ENCODE measurements around the gene CRYBG3.

The CRYBG3 gene

DNA sequence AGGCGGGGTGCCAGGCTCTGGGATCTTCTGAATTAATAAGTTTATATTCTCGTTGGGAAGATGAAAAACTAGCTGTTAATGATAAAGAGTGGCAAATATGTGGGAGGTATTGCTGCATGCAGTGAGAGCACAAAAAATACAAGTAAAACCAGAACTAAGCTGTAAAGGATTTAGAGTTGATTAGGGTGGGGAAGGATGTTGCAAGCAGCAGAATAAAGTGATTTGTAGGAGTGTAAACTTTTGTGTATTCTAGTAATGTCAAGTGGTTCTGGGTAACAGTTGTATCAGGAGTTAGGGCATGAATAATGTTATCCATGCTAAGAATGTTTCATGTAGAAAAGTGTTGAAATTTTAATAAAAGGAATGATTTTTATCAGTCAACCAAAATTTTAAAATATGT lies 18.1 kb downstream of the CRYBG3 start:
- DNase-seq: no peak

- no peak for DNase-seq
These were observed 19.5 kb downstream of the CRYBG3 start for GRCh38 chr3:97841304-97841703.

GRCh38 chr3:97841956-97842355 lies 20.1 kb downstream of the CRYBG3 start:
- DNase-seq: no peak

DNA sequence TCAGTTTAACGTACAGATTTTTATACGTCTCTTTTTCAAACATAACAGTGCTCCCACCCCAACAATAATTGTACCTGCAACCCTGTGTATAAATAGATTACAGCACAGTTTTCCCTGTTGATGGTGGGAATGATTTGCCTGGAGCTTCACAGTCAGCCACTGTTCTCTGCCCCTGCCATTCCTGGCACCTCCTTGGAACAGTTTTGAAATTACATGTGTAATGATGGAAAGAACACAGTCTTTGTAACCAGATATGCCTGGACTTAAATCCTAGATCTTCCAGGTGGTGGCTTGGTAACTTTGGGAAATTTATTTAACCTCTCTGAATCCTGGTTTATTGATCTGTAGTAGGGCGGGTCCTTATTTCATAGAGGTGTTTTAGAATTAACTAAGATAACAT lies 27.0 kb downstream of the CRYBG3 start:
- DNase-seq: no peak

GRCh38 chr3:97857401-97857800 lies 35.6 kb downstream of the CRYBG3 start:
- DNase-seq: no peak

- DNase-seq: no peak
These were observed 38.6 kb downstream of the CRYBG3 start for GRCh38 chr3:97860364-97860763.

DNA sequence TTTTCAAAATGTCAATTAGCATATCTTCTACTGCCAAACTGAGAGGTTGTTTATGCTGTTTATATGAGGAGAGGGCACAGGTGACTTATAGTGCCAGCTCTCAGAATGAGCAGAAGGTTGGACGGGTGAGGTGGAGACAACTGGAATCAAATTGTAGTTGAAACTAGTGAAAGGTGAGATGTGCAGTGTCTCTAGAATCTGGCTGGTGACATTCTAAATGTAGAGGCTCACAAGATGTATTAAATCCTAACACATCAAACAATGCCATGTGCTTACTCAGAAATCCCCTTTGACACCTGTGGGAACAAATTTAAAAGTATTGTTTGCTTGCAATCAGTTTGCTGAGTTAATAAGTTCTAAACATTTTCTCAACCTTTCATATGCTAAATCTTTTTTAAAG lies 40.8 kb downstream of the CRYBG3 start:
- DNase-seq: no peak

DNA sequence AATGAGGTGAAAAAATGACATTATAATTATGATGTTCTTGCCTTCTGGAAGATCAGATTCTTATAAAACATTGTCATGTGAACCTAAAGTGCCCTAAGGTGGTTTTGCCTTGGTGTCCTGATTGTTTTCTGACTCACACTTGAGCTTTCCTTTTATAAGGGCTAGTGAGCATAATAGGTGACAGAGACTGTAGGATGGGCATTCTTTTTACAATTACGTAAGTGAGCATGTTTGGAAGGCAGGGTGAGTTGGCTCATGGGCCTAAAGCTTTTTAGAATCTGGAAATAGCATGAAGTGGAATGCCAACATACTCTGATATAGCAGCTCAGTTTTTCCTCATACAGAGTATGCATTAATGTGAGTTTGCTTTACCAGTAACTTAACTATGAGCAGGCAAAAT lies 41.2 kb downstream of the CRYBG3 start:
- no peak for DNase-seq

- DNase-seq: no peak
These were observed 42.0 kb downstream of the CRYBG3 start for GRCh38 chr3:97863775-97864174.

GRCh38 chr3:97871186-97871585 lies 49.4 kb downstream of the CRYBG3 start:
- DNase-seq: no peak

DNA sequence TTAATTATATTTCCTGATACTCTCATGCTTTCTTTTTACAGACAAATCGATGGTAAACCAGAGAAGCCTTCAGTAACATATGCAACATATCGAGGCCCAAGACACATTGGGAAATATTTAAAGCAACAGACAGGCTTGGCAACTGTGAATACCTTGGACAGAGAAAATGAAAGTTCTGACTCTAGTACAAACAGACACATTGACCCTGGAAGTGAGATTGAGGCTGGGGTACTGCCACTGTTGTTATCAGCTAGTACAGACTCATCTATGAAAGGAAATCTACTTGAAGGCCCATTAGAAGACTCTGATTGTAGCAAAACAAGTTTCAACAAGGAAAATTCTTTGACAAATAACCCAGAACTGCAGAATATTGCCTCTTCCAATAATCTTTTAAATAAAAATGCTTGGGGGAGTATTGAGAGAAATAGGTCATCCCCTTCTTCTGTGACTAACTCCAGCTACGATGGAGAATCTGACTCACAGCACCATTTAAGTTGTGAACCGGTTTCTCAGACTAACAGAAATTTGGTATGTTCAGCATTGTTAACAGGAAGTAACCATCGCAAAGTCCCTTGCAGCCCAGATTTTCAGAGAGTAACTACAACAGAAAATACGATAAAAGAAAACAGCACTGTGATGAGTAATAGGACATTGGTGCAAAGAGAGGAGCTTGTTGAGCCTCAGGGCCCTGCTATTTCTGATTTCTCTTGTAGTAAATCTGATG lies 50.2 kb downstream of the CRYBG3 start:
- peak; percentile 0 for DNase-seq

DNA sequence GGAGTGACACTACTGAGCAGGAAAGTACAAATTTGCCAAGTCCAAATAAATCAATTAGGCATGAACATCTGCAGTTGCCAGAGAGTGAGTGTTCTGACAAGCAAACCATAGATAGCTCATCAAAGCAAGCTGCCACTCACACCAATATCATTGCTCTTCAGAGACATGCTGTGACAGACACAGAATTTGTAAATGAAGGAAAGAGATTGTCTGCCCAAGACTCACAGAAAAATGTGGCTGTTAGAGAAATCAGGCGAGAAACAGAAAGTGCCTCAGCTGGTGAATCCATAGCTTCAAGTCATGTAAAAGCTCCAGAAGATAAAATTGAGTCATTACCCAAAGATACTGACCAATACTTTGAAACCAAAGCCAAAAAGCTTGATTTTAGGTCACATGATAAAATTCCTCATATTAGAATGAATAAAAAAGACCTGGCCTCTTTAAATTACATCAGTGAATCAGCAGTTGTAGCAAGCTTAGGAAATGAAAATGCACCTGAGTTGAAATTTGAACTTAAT lies 50.8 kb downstream of the CRYBG3 start:
- no peak for DNase-seq

- no peak for DNase-seq
These were observed 58.5 kb downstream of the CRYBG3 start for GRCh38 chr3:97880267-97880666.

- DNase-seq: peak; percentile 0
These were observed 61.3 kb downstream of the CRYBG3 start for GRCh38 chr3:97882975-97883598.

DNA sequence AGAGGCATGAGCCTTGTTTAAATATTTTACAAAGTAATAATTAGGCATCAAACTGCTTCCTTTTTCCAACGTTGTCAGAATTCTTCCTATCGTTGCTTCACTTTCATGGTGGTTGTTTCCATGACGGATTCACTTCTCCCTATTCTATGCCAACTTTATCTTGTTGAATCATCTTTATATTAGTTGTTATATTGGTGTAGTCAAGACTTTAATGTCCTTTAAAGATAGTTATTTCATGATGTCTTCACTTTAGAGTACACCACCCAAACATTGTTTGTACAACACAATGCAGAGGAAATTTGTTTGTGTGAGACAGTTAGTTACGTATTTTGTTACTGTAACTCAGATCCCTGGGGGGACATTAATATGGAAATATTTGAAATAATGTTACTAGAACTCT lies 61.9 kb downstream of the CRYBG3 start:
- no peak for DNase-seq

DNA sequence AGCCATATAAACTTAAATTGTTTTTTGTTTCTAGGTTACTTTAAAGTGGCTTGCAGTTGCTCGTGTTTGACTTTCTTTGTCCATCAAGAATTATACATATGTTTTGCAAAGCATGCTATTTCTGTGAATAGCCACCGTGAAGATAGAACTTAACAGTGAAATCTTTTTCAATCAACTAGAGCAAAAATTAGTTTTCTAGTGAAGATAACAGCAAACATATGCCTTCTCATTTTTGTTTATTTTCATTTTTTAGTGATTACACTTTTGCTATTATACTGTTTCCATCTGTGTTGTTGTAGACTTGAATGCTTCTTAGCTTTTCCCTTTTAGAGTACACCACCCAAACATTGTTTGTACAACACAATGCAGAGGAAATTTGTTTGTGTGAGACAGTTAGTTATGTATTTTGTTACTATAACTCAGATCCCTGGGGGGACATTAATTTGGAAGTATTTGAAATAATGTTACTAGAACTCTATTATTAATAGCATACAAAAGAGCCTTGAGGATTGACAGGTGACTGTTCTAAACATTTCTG lies 62.8 kb downstream of the CRYBG3 start:
- DNase-seq: no peak

- no peak for DNase-seq
These were observed 64.4 kb downstream of the CRYBG3 start for GRCh38 chr3:97885931-97886824.

DNA sequence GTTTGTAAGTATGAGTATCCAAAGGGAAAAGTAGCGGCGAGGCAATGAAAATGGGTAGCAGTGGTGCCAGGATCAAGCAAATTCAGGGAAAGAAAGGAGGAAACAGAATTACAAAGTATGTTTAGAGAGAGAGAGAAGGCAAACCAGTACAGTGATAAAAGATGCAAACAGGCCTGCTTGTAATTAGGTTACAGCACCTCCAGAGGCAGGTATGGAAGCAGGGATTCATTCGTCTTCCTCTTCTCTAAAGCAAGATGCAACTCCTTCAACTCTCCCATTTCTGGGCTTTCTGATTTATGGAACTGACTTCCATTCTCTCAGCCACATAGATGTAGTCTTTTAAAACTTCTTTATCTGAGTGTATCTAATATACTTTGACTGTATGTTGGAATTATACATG lies 68.0 kb downstream of the CRYBG3 start:
- no peak for DNase-seq

GRCh38 chr3:97892852-97893251 lies 71.0 kb downstream of the CRYBG3 start:
- DNase-seq: no peak

DNA sequence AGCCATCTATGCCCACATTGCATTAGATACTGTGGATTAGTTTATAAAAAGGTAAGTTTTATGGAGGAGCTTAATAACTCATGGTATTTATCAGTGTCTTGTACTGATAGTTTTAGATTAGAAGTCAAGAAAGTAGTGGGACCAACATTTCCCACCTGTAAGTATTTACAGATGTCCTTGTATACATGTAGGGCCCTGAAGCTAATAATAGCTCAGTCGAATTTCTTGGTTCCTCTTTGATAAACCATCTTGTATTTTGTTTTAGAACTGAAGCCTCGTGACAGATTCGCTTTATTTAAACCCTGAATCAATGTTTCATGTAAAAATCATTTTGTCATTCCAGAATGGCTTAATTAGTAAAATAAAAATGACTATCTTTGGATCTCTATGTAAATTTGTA lies 73.4 kb downstream of the CRYBG3 start:
- no peak for DNase-seq

DNA sequence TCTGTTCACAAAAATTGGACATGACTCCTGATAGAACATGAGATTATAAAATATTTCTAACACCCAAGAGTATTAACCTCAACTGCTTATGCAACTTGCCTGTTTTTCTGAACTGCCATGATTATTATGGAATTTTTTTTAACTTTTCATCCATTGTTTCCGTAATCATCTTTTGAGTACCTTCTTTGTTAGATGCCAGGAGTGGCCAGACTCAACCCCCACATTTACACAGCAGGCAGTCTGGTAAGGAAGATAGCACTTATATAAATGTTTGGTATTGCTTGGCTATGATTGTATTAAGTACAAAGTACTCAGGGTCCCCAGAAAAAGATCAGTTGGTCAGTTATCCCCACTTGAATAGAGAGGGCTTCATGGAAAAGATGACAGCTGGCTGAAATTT lies 74.3 kb downstream of the CRYBG3 start:
- no peak for DNase-seq

DNA sequence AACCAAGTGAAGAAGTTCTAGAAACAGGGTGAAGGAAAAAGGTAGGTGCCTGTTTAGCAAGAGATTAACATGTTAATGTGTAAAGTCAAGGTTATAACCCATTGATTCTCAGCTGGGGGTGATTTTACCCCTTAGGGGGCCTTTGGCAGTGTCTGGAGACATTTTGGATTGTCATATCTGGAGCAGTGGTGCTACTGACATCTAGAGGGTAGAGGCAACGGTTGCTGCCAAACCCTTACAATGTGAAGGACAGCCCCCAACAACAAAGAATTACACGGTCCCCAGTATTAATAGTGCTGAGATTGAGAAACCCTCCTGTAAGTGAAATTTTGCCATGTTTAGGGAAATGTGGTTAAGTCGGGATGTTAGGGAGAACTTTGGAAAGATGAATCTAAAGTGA lies 74.7 kb downstream of the CRYBG3 start:
- no peak for DNase-seq

GRCh38 chr3:97899331-97899730 lies 77.5 kb downstream of the CRYBG3 start:
- no peak for DNase-seq

All from activated effector memory CD4-positive, alpha-beta T cell treated with Interleukin-2 at 50 U/mL for 16 hours (primary cell).